Brain microvascular endothelial cell (primary cell): ENCODE data around the gene ILK.

Experiments used
- DNase-seq: peaks from one replicate; pipeline ENCODE4 v3.0.0-alpha.2; 2020
- H3K27ac ChIP-seq: fragments of 250-450 bp; sonication (Bioruptor Pico); 2 replicates; pipeline ENCODE4 v1.5.1; 2020; ENCODE audit warnings: mild to moderate bottlenecking, moderate library complexity
- H3K27me3 ChIP-seq: fragments of 250-450 bp; sonication (Bioruptor Pico); replicated peaks from 2 replicates; pipeline ENCODE4 v1.5.1; 2020; ENCODE audit warnings: mild to moderate bottlenecking
- H3K36me3 ChIP-seq: fragments of 250-450 bp; sonication (Bioruptor Pico); replicated peaks from 2 replicates; pipeline ENCODE4 v1.5.1; 2020; ENCODE audit warnings: mild to moderate bottlenecking
- H3K4me3 ChIP-seq: 2 replicates; pipeline ENCODE4 v1.5.1; 2011; ENCODE audit warnings: low read depth, mild to moderate bottlenecking, control low read depth, low read length, moderate library complexity
- CTCF ChIP-seq: IDR thresholded peaks from 2 replicates; pipeline ENCODE4 v1.5.1; 2011; ENCODE audit warnings: low read depth, mild to moderate bottlenecking, moderate library complexity, low read length, control low read depth, inconsistent platforms; ENCODE audit errors: missing control alignments
- in situ Hi-C: cut with HindIII; loops from 2 replicates; pipeline ENCODE4 v1.10.0; 2017; ENCODE audit warnings: low sequenced_read_pairs, low pct_ligation_motif_present

The ILK gene

GRCh38 chr11:6603287-6604080 lies at the start of gene ILK, which contains the start of gene RRP8:
ILK (plus strand) TSS chr11:6603774; CDS start chr11:6604272, 498 bp downstream.
RRP8 (minus strand) TSS chr11:6603616; CDS start chr11:6603502, 114 bp downstream.
- Histone ChIP-seq H3K27me3 (no peaks in the 10 kb centered on the region), H3K36me3 (peaks cover 29% of the 10 kb centered on the region), H3K27ac (peak within 1 kb of the TSS; percentile 55), H3K4me3 (peak within 1 kb of the TSS; percentile 97)
- peak; percentile 86 for DNase-seq
- in situ Hi-C loops, result no loop called here
- peak; percentile 38 for TF ChIP-seq CTCF

DNA sequence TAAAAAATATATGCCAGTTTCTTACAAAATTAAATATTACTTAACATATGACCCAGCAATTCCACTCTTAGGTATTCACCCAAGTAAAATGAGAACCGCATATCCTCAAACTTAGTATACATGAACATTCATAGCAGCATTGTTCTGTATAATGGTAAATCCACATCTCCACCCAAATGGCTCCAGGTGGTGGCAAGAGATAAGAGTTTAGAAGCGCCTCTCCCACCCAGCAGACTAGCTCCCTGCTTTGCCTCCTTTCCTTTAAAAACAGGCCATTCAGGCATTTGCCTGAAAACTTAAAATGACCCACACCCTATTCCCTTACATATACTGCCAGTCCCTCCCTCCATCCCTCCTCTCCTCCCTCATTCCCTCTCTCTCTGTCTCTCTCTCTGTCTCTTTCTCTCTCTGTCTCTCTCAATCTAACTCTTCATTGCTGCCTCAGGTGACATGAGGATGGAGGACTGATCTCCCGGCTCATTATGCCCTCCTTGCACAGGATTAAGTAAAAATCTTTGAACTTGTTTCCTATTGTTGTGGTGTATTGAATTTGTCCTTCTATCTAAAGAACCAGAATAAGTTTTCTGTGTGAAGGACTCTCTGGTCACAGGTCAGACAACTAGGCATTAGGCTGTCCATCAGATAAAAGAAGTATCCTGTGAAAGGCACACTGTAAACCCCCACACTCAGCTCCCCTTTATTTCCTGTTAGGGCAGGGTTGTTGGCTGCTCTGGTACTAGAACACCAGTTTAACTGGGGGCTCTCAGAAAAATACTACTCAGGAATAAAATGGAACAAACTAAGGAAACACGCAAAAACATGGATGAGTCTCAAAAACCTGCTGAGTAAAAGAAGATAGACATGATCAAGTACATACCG lies 48.5 kb upstream of the ILK start:
- no peak for DNase-seq
- Histone ChIP-seq H3K4me3 (no peak overlapping the region), H3K36me3 (no peaks in the 10 kb centered on the region), H3K27ac (no peak overlapping the region), H3K27me3 (no peaks in the 10 kb centered on the region)
- TF ChIP-seq CTCF, result no peak
- in situ Hi-C loops, result no loop called here

GRCh38 chr11:6556139-6556949 lies 47.2 kb upstream of the ILK start:
- Histone ChIP-seq H3K27ac (no peak overlapping the region), H3K36me3 (no peaks in the 10 kb centered on the region), H3K4me3 (no peak overlapping the region), H3K27me3 (no peaks in the 10 kb centered on the region)
- no peak for DNase-seq
- in situ Hi-C loops, result no loop called here
- TF ChIP-seq CTCF, result no peak

DNA sequence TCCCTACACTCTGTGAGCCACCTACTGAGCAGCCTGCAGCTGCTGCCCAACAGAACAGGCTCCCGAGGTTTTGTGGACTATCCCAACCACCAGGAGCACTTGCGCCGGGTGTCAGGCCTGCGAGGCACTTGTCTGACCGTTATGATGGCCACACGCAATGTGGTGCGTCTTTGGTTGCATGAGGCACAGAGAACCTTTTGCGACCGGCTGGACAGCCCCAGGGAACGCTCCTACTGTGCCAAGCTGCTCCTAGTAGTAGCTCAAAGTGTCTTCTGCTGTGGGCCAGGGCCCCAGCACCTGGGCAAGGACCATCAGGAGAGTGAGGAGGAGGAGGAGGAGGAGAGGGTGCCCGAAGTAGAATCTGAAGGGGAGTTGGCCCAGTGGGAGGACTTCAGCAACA lies 46.5 kb upstream of the ILK start:
- no peak for TF ChIP-seq CTCF
- no peak for DNase-seq
- Histone ChIP-seq H3K36me3 (no peaks in the 10 kb centered on the region), H3K27me3 (no peaks in the 10 kb centered on the region), H3K27ac (no peak overlapping the region), H3K4me3 (no peak overlapping the region)
- in situ Hi-C loops, result no loop called here

DNA sequence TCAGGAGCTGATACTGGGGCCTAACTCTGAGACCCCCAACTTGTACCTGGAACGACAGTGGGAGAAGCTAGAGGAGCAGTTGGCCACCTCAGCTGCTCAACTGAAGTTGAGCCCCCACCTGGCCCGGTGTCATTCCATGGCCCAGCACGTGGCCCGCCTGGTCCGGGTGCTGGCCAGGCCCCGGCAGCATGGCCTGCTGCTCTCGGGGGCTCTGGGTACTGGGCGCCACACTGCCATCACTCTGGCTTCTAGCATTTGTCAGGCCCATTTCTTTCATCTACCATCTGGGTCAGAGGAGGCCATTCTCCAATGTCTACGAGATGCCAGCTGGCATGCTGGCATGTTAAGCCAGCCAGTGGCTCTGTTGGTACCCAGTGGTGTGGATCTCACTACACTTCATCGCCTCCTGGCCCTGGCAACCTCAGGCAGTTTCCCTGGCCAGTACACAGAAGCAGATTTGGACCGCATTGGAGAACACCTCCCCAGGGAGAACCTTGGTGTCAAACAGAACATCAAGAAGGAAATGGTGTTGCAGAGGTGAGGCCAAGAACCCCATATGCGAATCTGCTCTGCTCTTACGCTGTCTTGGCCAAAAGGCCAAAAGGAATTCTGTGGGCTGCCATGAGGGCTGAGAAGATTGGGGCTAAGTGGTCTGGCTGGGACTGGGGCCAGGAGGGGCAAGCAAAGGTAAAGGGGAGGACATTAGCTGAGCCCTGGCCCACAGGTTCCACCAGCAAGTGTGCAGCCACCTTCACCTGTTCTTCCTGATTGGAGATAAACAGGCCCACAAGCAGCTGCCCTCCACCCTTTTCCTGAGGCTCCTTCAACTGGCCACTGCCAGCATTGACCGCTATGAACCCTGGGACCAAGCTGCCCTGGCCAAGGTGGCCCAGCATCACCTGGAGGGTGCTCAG lies 45.6 kb upstream of the ILK start:
- Histone ChIP-seq H3K4me3 (no peak overlapping the region), H3K27me3 (no peaks in the 10 kb centered on the region), H3K36me3 (no peaks in the 10 kb centered on the region), H3K27ac (no peak overlapping the region)
- no peak for TF ChIP-seq CTCF
- DNase-seq, result no peak
- in situ Hi-C loops, result no loop called here
